Measurements from ENCODE around the gene PDCD4. TPM values are rescaled to one million over a fixed set of nuclear protein-coding genes. Genes with fewer than 3 reads are reported as not detected.

Gene PDCD4
- total RNA-seq, 1 experiment from 2014 or later: 63.0 TPM

DNA sequence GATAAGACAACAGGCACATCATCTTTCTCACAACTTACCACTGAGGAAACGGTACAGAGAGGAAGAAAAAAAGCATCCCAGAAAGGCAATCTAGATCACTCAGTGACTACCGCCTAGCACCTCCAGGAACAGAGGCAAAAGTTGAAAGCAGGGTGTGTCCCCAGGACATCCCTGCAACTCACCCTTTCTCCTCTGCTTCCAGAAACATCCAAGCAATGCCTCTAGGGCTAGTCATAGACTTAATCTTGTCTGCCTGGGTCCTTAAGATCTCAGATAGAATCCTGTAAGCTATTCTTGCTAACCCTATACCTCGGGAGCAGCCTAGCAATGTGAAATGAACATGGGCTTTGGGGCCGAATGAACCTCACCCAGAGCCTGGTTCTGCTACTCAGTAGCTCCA is 18.8 kb upstream of the PDCD4 start:
- Histone ChIP-seq H3K27me3 (ENCODE audit: insufficient read depth, low read length) (no peaks in the 10 kb centered on the region), H3K9me3 (ENCODE audit: control insufficient read depth in 1 of 2, insufficient read depth in 1 of 2, low read depth in 1 of 2, low read length in 2 of 2) (no peaks in the 10 kb centered on the region), H3K4me2 (ENCODE audit: low read length) (peak overlapping the region; percentile 49), H3K36me3 (ENCODE audit: control insufficient read depth in 1 of 2, insufficient read depth in 2 of 2, low read length in 2 of 2) (no peaks in the 10 kb centered on the region), H4K20me1 (ENCODE audit: insufficient read depth) (no peaks in the 10 kb centered on the region), H3K9me2 (ENCODE audit: insufficient read depth) (no peaks in the 10 kb centered on the region), H3K4me1 (ENCODE audit: control insufficient read depth in 1 of 2, insufficient read depth in 2 of 2, low read length in 2 of 2) (peaks cover 12 to 18% of the 10 kb centered on the region in 2 experiments), H2AFZ (ENCODE audit: low read depth, low read length, poor library complexity, severe bottlenecking) (peak overlapping the region; percentile 26), H3K79me2 (ENCODE audit: insufficient read depth, low read length) (no peaks in the 10 kb centered on the region), H3K4me3 (replicated peaks in 1 of 2; ENCODE audit: low read depth in 1 of 2, low read length in 2 of 2) (no peak overlapping the region), H3K9ac (ENCODE audit: low read length) (0 out of 2 replicates have a peak overlapping the region, but pooled peaks have one; percentile 4), H3K27ac (ENCODE audit: low read depth, low read length) (no peak overlapping the region)
- intact Hi-C loops (cut with micrococcal nuclease): no loop called here
- CTCF ChIA-PET: no interaction called here
- BruUV-seq (replicated peaks): no TSS peak
- POLR2A ChIA-PET: interaction anchor here (1.4 kb wide), 1 partner anchor 8 kb away, joined by 3 read pairs; no protein-coding TSS in a partner anchor
- ATAC-seq (peak; percentile 26; the same call in 1 of the 2 replicates), DNase-seq (ENCODE audit: low read depth, low spot score) (no peak)
- RAD21 ChIA-PET (ENCODE audit: low non-redundant PET in 1 of 2, low total read pairs in 2 of 2, uncharacterized antibody in 2 of 2, unreplicated experiment in 2 of 2): no interaction called here
- TF ChIP-seq, protein P1, sequence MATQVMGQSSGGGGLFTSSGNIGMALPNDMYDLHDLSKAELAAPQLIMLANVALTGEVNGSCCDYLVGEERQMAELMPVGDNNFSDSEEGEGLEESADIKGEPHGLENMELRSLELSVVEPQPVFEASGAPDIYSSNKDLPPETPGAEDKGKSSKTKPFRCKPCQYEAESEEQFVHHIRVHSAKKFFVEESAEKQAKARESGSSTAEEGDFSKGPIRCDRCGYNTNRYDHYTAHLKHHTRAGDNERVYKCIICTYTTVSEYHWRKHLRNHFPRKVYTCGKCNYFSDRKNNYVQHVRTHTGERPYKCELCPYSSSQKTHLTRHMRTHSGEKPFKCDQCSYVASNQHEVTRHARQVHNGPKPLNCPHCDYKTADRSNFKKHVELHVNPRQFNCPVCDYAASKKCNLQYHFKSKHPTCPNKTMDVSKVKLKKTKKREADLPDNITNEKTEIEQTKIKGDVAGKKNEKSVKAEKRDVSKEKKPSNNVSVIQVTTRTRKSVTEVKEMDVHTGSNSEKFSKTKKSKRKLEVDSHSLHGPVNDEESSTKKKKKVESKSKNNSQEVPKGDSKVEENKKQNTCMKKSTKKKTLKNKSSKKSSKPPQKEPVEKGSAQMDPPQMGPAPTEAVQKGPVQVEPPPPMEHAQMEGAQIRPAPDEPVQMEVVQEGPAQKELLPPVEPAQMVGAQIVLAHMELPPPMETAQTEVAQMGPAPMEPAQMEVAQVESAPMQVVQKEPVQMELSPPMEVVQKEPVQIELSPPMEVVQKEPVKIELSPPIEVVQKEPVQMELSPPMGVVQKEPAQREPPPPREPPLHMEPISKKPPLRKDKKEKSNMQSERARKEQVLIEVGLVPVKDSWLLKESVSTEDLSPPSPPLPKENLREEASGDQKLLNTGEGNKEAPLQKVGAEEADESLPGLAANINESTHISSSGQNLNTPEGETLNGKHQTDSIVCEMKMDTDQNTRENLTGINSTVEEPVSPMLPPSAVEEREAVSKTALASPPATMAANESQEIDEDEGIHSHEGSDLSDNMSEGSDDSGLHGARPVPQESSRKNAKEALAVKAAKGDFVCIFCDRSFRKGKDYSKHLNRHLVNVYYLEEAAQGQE (IDR thresholded peaks at IDR 0.05; ENCODE audit: low read depth): no peak
- no peak for TF ChIP-seq ZFX (IDR thresholded peaks at IDR 0.05)
- no peak for TF ChIP-seq EGR1 (IDR thresholded peaks at IDR 0.05; ENCODE audit: low read depth)
- TF ChIP-seq RAD21 (IDR thresholded peaks at IDR 0.05; ENCODE audit: low read depth): no peak
- TF ChIP-seq ELF1 (IDR thresholded peaks at IDR 0.05; ENCODE audit: borderline replicate concordance, low read depth): no peak
- no peak for TF ChIP-seq CBX3 (IDR thresholded peaks at IDR 0.05; ENCODE audit: low read depth)
- TF ChIP-seq FOSL1 (IDR thresholded peaks at IDR 0.05; ENCODE audit: low read depth): no peak
- TF ChIP-seq JUND (IDR thresholded peaks at IDR 0.05): no peak
- TF ChIP-seq, protein P2, sequence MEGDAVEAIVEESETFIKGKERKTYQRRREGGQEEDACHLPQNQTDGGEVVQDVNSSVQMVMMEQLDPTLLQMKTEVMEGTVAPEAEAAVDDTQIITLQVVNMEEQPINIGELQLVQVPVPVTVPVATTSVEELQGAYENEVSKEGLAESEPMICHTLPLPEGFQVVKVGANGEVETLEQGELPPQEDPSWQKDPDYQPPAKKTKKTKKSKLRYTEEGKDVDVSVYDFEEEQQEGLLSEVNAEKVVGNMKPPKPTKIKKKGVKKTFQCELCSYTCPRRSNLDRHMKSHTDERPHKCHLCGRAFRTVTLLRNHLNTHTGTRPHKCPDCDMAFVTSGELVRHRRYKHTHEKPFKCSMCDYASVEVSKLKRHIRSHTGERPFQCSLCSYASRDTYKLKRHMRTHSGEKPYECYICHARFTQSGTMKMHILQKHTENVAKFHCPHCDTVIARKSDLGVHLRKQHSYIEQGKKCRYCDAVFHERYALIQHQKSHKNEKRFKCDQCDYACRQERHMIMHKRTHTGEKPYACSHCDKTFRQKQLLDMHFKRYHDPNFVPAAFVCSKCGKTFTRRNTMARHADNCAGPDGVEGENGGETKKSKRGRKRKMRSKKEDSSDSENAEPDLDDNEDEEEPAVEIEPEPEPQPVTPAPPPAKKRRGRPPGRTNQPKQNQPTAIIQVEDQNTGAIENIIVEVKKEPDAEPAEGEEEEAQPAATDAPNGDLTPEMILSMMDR (IDR thresholded peaks at IDR 0.05 in 2 of 3, conservative IDR thresholded peaks at IDR 0.05 in 1 of 3; ENCODE audit: borderline replicate concordance in 1 of 3, insufficient read depth in 1 of 3, low read depth in 2 of 3, low read length in 2 of 3): no peak
- TF ChIP-seq, protein P3, sequence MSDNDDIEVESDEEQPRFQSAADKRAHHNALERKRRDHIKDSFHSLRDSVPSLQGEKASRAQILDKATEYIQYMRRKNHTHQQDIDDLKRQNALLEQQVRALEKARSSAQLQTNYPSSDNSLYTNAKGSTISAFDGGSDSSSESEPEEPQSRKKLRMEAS (IDR thresholded peaks at IDR 0.05): no peak
- no peak for TF ChIP-seq POLR2AphosphoS5 (IDR thresholded peaks at IDR 0.05; ENCODE audit: low read depth, low read length)
- no peak for TF ChIP-seq TCF7L2 (IDR thresholded peaks at IDR 0.05; ENCODE audit: borderline replicate concordance, extremely low read depth, insufficient read depth, insufficient read length)
- no peak for TF ChIP-seq SIN3A (IDR thresholded peaks at IDR 0.05; ENCODE audit: low read depth)
- TF ChIP-seq SRF (IDR thresholded peaks at IDR 0.05; ENCODE audit: low read depth): no peak
- no peak for TF ChIP-seq CEBPB (IDR thresholded peaks at IDR 0.05; ENCODE audit: low read depth)
- TF ChIP-seq SP1 (IDR thresholded peaks at IDR 0.05; ENCODE audit: low read depth): no peak
- TF ChIP-seq, protein P4, sequence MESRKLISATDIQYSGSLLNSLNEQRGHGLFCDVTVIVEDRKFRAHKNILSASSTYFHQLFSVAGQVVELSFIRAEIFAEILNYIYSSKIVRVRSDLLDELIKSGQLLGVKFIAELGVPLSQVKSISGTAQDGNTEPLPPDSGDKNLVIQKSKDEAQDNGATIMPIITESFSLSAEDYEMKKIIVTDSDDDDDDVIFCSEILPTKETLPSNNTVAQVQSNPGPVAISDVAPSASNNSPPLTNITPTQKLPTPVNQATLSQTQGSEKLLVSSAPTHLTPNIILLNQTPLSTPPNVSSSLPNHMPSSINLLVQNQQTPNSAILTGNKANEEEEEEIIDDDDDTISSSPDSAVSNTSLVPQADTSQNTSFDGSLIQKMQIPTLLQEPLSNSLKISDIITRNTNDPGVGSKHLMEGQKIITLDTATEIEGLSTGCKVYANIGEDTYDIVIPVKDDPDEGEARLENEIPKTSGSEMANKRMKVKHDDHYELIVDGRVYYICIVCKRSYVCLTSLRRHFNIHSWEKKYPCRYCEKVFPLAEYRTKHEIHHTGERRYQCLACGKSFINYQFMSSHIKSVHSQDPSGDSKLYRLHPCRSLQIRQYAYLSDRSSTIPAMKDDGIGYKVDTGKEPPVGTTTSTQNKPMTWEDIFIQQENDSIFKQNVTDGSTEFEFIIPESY (IDR thresholded peaks at IDR 0.05; ENCODE audit: extremely low read depth, insufficient replicate concordance, low read length): no peak
- no peak for TF ChIP-seq EZH2 (IDR thresholded peaks at IDR 0.05)

Data from HCT116 (cell line).